SU-DHL-6 (cell line): ENCODE measurements around the gene DGKB.

Experiments used
- H2AFZ ChIP-seq: fragments of 200-600 bp; sonication (generic); 2 replicates; pipeline ENCODE4 v1.6.1; 2014; ENCODE audit warnings: low read depth, mild to moderate bottlenecking, moderate library complexity, mixed read lengths, antibody characterized with exemption, low read length; ENCODE audit not compliant: severe bottlenecking
- H3F3A ChIP-seq: fragments of 200-600 bp; shearing (Covaris generic); 2 replicates; pipeline ENCODE4 v1.6.0; 2016; ENCODE audit warnings: antibody characterized with exemption, mild to moderate bottlenecking; ENCODE audit not compliant: insufficient read depth
- H3K27ac ChIP-seq: fragments of 200-600 bp; sonication (generic); 2 replicates; pipeline ENCODE4 v1.5.1; 2016; ENCODE audit warnings: low read depth, mild to moderate bottlenecking, low read length, moderate library complexity, mixed read lengths
- H3K27me3 ChIP-seq: fragments of 200-600 bp; sonication (generic), shearing (Covaris generic); 2 replicates; pipeline ENCODE4 v1.6.0; 2014; ENCODE audit warnings: mild to moderate bottlenecking, low read length
- H3K36me3 ChIP-seq: fragments of 200-600 bp; sonication (generic); 2 replicates; pipeline ENCODE4 v1.6.1; 2014; ENCODE audit warnings: mild to moderate bottlenecking, low read length, mixed read lengths
- H3K4me2 ChIP-seq: fragments of 300-600, 200-600 bp; shearing (Covaris generic), sonication (generic); 2 replicates; pipeline ENCODE4 v1.6.0; 2014; ENCODE audit warnings: low read length, low read depth, mild to moderate bottlenecking; ENCODE audit not compliant: poor library complexity, severe bottlenecking
- H3K4me3 ChIP-seq: fragments of 200-600 bp; sonication (generic); 2 replicates; pipeline ENCODE4 v1.5.1; 2014; ENCODE audit warnings: antibody characterized with exemption, low read length, mild to moderate bottlenecking, mixed read lengths; ENCODE audit not compliant: insufficient read depth, poor library complexity, severe bottlenecking
- H3K79me2 ChIP-seq: fragments of 200-600 bp; sonication (generic); 2 replicates; pipeline ENCODE4 v1.6.1; 2014; ENCODE audit warnings: mild to moderate bottlenecking, low read length, moderate library complexity; ENCODE audit not compliant: insufficient read depth
- H3K9ac ChIP-seq: fragments of 200-600 bp; sonication (generic); 2 replicates; pipeline ENCODE4 v1.7.0; 2014; ENCODE audit warnings: mild to moderate bottlenecking, low read length
- H3K9me2 ChIP-seq: fragments of 200-600 bp; sonication (generic); replicated peaks from 2 replicates; pipeline ENCODE4 v1.6.1; 2014; ENCODE audit warnings: low read length; ENCODE audit not compliant: insufficient read depth
- H3K9me3 ChIP-seq: fragments of 200-600 bp; sonication (generic); 2 replicates; pipeline ENCODE4 v1.6.1; 2014; ENCODE audit warnings: low read length, mixed read lengths; ENCODE audit not compliant: insufficient read depth
- H4K20me1 ChIP-seq: fragments of 200-600 bp; sonication (generic); 2 replicates; pipeline ENCODE4 v1.6.1; 2014; ENCODE audit warnings: low read depth, mild to moderate bottlenecking, antibody characterized with exemption, low read length, moderate library complexity, mixed read lengths
- EZH2phosphoT487 ChIP-seq: fragments of 200-600 bp; sonication (generic), shearing (Covaris generic); conservative IDR thresholded peaks from 2 replicates; pipeline ENCODE4 v1.6.1; 2018; ENCODE audit warnings: mild to moderate bottlenecking, antibody characterized with exemption, low read length, moderate library complexity, mixed read lengths
- TF ChIP-seq, protein P1 (sequence below): fragments of 200-600 bp; sonication (generic); IDR thresholded peaks from one replicate; pipeline ENCODE4 v1.5.1; 2017; ENCODE audit warnings: antibody characterized with exemption, mild to moderate bottlenecking, low read length, moderate library complexity; ENCODE audit not compliant: insufficient read depth, poor library complexity, severe bottlenecking

Gene DGKB

DNA sequence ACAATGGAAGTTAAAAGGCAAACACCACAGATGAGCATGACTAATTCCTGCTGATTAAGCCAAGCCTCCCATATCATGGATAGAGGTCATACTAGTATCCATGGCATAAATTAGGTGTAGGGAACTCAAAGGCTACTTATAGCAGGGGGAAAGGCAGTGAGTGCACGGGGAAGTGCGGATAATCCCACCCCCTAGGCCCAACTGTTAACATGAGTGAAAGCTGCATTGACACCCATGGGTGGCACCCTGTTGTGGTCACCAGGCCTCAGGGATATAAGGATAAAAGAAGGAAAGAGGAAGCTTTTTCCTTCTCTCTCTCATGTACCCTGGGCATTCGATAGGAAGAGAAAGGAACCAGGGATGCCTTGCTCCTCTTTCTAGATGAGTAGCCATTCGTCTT, 161.9 kb downstream of the DGKB start:
- no peak for TF ChIP-seq EZH2phosphoT487
- TF ChIP-seq, protein P1, sequence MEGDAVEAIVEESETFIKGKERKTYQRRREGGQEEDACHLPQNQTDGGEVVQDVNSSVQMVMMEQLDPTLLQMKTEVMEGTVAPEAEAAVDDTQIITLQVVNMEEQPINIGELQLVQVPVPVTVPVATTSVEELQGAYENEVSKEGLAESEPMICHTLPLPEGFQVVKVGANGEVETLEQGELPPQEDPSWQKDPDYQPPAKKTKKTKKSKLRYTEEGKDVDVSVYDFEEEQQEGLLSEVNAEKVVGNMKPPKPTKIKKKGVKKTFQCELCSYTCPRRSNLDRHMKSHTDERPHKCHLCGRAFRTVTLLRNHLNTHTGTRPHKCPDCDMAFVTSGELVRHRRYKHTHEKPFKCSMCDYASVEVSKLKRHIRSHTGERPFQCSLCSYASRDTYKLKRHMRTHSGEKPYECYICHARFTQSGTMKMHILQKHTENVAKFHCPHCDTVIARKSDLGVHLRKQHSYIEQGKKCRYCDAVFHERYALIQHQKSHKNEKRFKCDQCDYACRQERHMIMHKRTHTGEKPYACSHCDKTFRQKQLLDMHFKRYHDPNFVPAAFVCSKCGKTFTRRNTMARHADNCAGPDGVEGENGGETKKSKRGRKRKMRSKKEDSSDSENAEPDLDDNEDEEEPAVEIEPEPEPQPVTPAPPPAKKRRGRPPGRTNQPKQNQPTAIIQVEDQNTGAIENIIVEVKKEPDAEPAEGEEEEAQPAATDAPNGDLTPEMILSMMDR, result no peak
- Histone ChIP-seq H3K36me3 (no peaks in the 10 kb centered on the region), H3K9me2 (no peaks in the 10 kb centered on the region), H3K9ac (no peak overlapping the region), H3F3A (no peaks in the 10 kb centered on the region), H3K79me2 (no peaks in the 10 kb centered on the region), H4K20me1 (no peaks in the 10 kb centered on the region), H3K4me2 (no peak overlapping the region), H3K4me3 (no peak overlapping the region), H3K27ac (no peak overlapping the region), H3K9me3 (peaks cover 13% of the 10 kb centered on the region; the same call in 1 of the 2 replicates), H2AFZ (no peak overlapping the region), H3K27me3 (no peaks in the 10 kb centered on the region)

DNA sequence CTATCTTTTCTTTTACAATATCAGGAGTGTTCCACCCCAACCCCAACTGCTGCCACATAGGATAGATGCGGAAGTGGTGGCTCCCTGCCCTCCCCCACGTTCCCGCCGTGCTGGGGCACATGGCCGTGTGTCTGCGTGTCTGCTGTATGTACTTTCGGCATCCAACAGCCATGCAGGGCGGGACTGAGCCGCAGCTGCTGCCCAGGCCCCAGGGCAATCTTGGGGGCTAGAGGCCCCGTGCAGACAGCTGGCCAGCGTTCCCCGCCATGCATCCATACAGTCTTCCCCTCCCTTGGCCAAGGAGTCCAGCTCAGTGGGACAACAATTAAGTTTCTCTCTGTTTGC, 162.7 kb downstream of the DGKB start:
- Histone ChIP-seq H2AFZ (no peak overlapping the region), H3K9me3 (peaks cover 9% of the 10 kb centered on the region; the same call in 1 of the 2 replicates), H3K27ac (no peak overlapping the region), H3K9ac (no peak overlapping the region), H3K4me3 (no peak overlapping the region), H3K9me2 (no peaks in the 10 kb centered on the region), H3K36me3 (no peaks in the 10 kb centered on the region), H3K4me2 (no peak overlapping the region), H4K20me1 (no peaks in the 10 kb centered on the region), H3K27me3 (no peaks in the 10 kb centered on the region), H3K79me2 (no peaks in the 10 kb centered on the region), H3F3A (no peaks in the 10 kb centered on the region)
- no peak for TF ChIP-seq EZH2phosphoT487
- TF ChIP-seq, protein P1, result no peak

DNA sequence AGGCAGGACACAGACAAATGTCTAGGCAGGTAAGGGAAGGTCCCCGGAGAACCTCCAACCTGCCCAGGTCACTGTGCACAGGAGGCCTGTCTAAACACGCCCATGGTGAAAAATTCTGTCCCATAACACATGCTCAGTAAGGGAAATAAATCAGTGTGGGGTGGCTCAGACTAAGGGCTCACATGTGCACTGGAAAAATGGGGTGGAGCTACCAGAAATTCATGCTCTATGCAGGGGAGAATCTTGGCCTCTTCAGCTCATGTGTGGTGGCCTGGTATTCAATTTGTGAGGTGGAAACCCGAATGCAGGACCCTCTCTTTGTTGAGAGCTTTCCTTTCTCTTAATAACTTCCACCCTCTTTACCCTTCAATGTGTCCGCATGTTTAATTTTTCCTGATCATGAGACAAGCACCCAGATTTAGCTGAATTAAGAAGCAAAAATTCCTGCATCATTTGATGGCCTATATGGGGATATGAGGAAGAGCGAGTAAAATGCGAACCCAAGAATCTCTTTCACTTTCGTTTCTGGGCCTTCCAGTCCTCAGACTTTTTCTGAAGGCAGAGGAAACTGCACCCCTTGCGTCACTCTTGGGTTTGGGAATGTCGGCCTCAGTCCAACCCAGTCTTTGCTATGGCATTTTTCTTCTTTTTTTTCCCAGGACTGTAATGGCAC, 163.2 kb downstream of the DGKB start:
- Histone ChIP-seq H3K79me2 (no peaks in the 10 kb centered on the region), H3F3A (no peaks in the 10 kb centered on the region), H3K9ac (no peak overlapping the region), H3K36me3 (no peaks in the 10 kb centered on the region), H3K27ac (no peak overlapping the region), H3K9me2 (no peaks in the 10 kb centered on the region), H3K4me2 (no peak overlapping the region), H3K9me3 (peaks cover 4% of the 10 kb centered on the region; the same call in 1 of the 2 replicates), H3K4me3 (no peak overlapping the region), H3K27me3 (no peaks in the 10 kb centered on the region), H4K20me1 (no peaks in the 10 kb centered on the region), H2AFZ (no peak overlapping the region)
- TF ChIP-seq EZH2phosphoT487, result no peak
- TF ChIP-seq, protein P1, result no peak
